Measurements from ENCODE around the gene NEU3. TPM values are rescaled to one million over a fixed set of nuclear protein-coding genes. Genes with fewer than 3 reads are reported as not detected.

The NEU3 gene
- total and polyA plus RNA-seq, 2 of the 4 experiments (the other 2 are of a cell fraction) = 5.5 to 10.6 TPM

DNA sequence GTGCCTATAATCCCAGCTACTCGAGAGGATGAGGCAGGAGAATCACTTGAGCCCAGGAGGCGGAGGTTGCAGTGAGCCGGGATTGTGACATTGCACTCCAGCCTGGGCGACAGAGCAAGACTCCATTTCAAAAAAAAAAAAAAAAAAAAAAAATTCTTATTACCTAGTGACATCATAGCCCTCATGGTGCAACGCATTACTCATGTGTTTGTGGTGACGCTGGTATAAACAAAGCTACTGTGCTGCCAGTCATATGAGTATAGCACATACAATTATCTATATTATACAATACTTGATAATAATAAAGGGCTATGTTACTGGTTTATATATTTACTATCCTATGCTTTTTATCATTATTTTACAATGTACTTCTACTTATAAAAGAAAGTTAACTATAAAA, 66.8 kb downstream of the NEU3 start:
- ChIA-PET POLR2A (ENCODE audit: unreplicated experiment) (no interaction called here), CTCF (no interaction called here)
- Histone ChIP-seq H4K91ac (ENCODE audit: insufficient read depth, low read depth, low read length) (no peak overlapping the region), H3K4ac (ENCODE audit: low read depth, low read length) (no peak overlapping the region), H3K4me2 (ENCODE audit: low read depth, low read length) (no peak overlapping the region), H3K23ac (ENCODE audit: low read depth, low read length) (no peak overlapping the region), H2BK20ac (ENCODE audit: low read depth, low read length) (no peak overlapping the region), H3K14ac (replicated peaks; ENCODE audit: low read depth, low read length) (no peak overlapping the region), H3K4me3 (ENCODE audit: insufficient read depth, low read depth, low read length) (no peak overlapping the region), H3K9me1 (ENCODE audit: insufficient read depth, low read length) (no peaks in the 10 kb centered on the region), H4K8ac (ENCODE audit: low read depth in 2 of 2, low read length in 2 of 2) (no peak overlapping the region), H3K9ac (ENCODE audit: low read depth, low read length) (no peak overlapping the region), H2AFZ (replicated peaks; ENCODE audit: low read length, poor library complexity) (no peak overlapping the region), H2BK15ac (ENCODE audit: low read depth, low read length) (no peak overlapping the region), H2BK5ac (ENCODE audit: low read depth, low read length, poor library complexity, severe bottlenecking) (no peak overlapping the region), H4K5ac (ENCODE audit: low read depth, low read length) (no peak overlapping the region), H3K9me3 (ENCODE audit: control insufficient read depth, insufficient read depth, low read length) (peaks cover 5% of the 10 kb centered on the region), H2AK5ac (ENCODE audit: low read depth, low read length) (no peak overlapping the region), H2AK9ac (replicated peaks; ENCODE audit: low read depth, low read length, poor library complexity) (no peak overlapping the region), H2BK120ac (ENCODE audit: low read depth, low read length) (no peak overlapping the region), H3K18ac (ENCODE audit: low read depth, low read length) (no peak overlapping the region), H3K4me1 (ENCODE audit: control insufficient read depth, insufficient read depth, low read length) (no peaks in the 10 kb centered on the region), H3K79me1 (ENCODE audit: low read depth in 1 of 2, low read length in 2 of 2) (no peaks in the 10 kb centered on the region), H3K36me3 (ENCODE audit: control insufficient read depth, insufficient read depth, low read length) (no peaks in the 10 kb centered on the region), H3K56ac (ENCODE audit: extremely low read depth, insufficient read depth, low read length) (no peak overlapping the region), H4K20me1 (ENCODE audit: insufficient read depth, low read length) (no peaks in the 10 kb centered on the region), H3K27ac (ENCODE audit: insufficient read depth, low read length) (no peak overlapping the region), H3K27me3 (ENCODE audit: control insufficient read depth, insufficient read depth, low read length) (peaks cover 23% of the 10 kb centered on the region)
- no peak for ATAC-seq (ENCODE audit: low read depth)
- no TSS peak for BruUV-seq (replicated peaks)
- WGBS, 2 experiments (ENCODE audit: extremely low coverage in 2 of 2, insufficient read length in 1 of 2) = no CpG with 5 or more reads among the region's 6 CpGs
- intact Hi-C loops (cut with micrococcal nuclease) = no loop called here
- DNase-seq = peak; percentile 34
- in situ Hi-C loops (cut with MboI; ENCODE audit: low sequenced_read_pairs) = no loop called here
- dilution Hi-C loops (cut with HindIII; ENCODE audit: low sequenced_read_pairs, unreplicated experiment) = no loop called here
- TF ChIP-seq CEBPB (IDR thresholded peaks at IDR 0.05; ENCODE audit: low read depth, low read length) = 0 out of 2 replicates have a peak, but pooled peaks have one; percentile 29
- TF ChIP-seq FOS (IDR thresholded peaks at IDR 0.05; ENCODE audit: low read depth, low read length) = no peak
